ENCODE results near the gene ACSL5. TPM values are rescaled to one million over a fixed set of nuclear protein-coding genes. Genes with fewer than 3 reads are reported as not detected.

ACSL5 gene
- total RNA-seq, 1 donor from 2014 or later: not detected

GRCh38 chr10:112359606-112360307, 14.2 kb upstream of the ACSL5 start:
- no peak overlapping the region for H3K9ac ChIP-seq

GRCh38 chr10:112360308-112361270, 13.3 kb upstream of the ACSL5 start:
- no peaks in the 10 kb centered on the region for H3K27me3 ChIP-seq
- H3K27ac ChIP-seq: no peak overlapping the region
- peaks cover 3% of the 10 kb centered on the region for H3K27me3 Mint-ChIP-seq (ENCODE audit: insufficient read depth, low read depth)
- H4K20me1 ChIP-seq (ENCODE audit: low read depth): no peaks in the 10 kb centered on the region
- DNase-seq (ENCODE audit: low spot score): no peak
- no peaks in the 10 kb centered on the region for H3K9me3 Mint-ChIP-seq
- H3K36me3 Mint-ChIP-seq: no peaks in the 10 kb centered on the region
- no peak overlapping the region for H3K9ac ChIP-seq
- TF ChIP-seq EZH2 (IDR thresholded peaks at IDR 0.05): no peak
- TF ChIP-seq EZH2phosphoT487 (IDR thresholded peaks at IDR 0.05): no peak
- no peak for TF ChIP-seq CTCF (IDR thresholded peaks at IDR 0.05)
- no peak overlapping the region for H3K27ac Mint-ChIP-seq
- no peaks in the 10 kb centered on the region for H3K36me3 ChIP-seq
- no peak overlapping the region for H3K4me3 Mint-ChIP-seq
- H3K9me3 ChIP-seq (ENCODE audit: low read depth): no peaks in the 10 kb centered on the region
- H3K4me2 ChIP-seq: no peak overlapping the region
- peaks cover 6% of the 10 kb centered on the region for H3K4me1 ChIP-seq
- peaks cover 7% of the 10 kb centered on the region for H3K4me1 Mint-ChIP-seq
- no peak overlapping the region for H3K4me3 ChIP-seq
- H2AFZ ChIP-seq (replicated peaks): peak overlapping the region; percentile 58
- H3F3A ChIP-seq (ENCODE audit: low read depth): no peaks in the 10 kb centered on the region
- no peaks in the 10 kb centered on the region for H3K79me2 ChIP-seq (ENCODE audit: low read depth)

More at GRCh38 chr10:112359606-112360307, 14.2 kb upstream of the ACSL5 start:
- no peaks in the 10 kb centered on the region for H3K27me3 ChIP-seq
- H3K79me2 ChIP-seq (ENCODE audit: low read depth): no peaks in the 10 kb centered on the region
- H3K9me3 ChIP-seq (ENCODE audit: low read depth): no peaks in the 10 kb centered on the region
- no peaks in the 10 kb centered on the region for H3K36me3 Mint-ChIP-seq
- no peaks in the 10 kb centered on the region for H3K36me3 ChIP-seq
- no peak overlapping the region for H3K4me2 ChIP-seq
- H3K4me3 ChIP-seq: no peak overlapping the region
- H3K27ac Mint-ChIP-seq: no peak overlapping the region
- peak overlapping the region; percentile 14 for H2AFZ ChIP-seq (replicated peaks)
- DNase-seq (ENCODE audit: low spot score): no peak
- H3K27me3 Mint-ChIP-seq (ENCODE audit: insufficient read depth, low read depth): peaks cover 3% of the 10 kb centered on the region
- H3K4me3 Mint-ChIP-seq: no peak overlapping the region
- no peaks in the 10 kb centered on the region for H3F3A ChIP-seq (ENCODE audit: low read depth)
- TF ChIP-seq EZH2 (IDR thresholded peaks at IDR 0.05) (no peak), CTCF (IDR thresholded peaks at IDR 0.05) (no peak), EZH2phosphoT487 (IDR thresholded peaks at IDR 0.05) (no peak)
- H3K9me3 Mint-ChIP-seq: no peaks in the 10 kb centered on the region
- peaks cover 6% of the 10 kb centered on the region for H3K4me1 ChIP-seq
- H4K20me1 ChIP-seq (ENCODE audit: low read depth): no peaks in the 10 kb centered on the region
- peaks cover 7% of the 10 kb centered on the region for H3K4me1 Mint-ChIP-seq
- H3K27ac ChIP-seq: no peak overlapping the region

- Histone ChIP-seq H2AFZ (replicated peaks) (no peak overlapping the region), H3K27ac (no peak overlapping the region), H4K20me1 (ENCODE audit: low read depth) (no peaks in the 10 kb centered on the region), H3K27me3 (no peaks in the 10 kb centered on the region), H3K4me3 (no peak overlapping the region), H3F3A (ENCODE audit: low read depth) (no peaks in the 10 kb centered on the region), H3K36me3 (no peaks in the 10 kb centered on the region), H3K4me2 (no peak overlapping the region), H3K4me1 (peaks cover 6% of the 10 kb centered on the region), H3K79me2 (ENCODE audit: low read depth) (no peaks in the 10 kb centered on the region), H3K9me3 (ENCODE audit: low read depth) (no peaks in the 10 kb centered on the region), H3K9ac (no peak overlapping the region)
- Mint-ChIP-seq H3K27me3 (ENCODE audit: insufficient read depth, low read depth) (peaks cover 3% of the 10 kb centered on the region), H3K4me1 (peaks cover 13% of the 10 kb centered on the region), H3K36me3 (no peaks in the 10 kb centered on the region), H3K27ac (no peak overlapping the region), H3K9me3 (no peaks in the 10 kb centered on the region), H3K4me3 (no peak overlapping the region)
- TF ChIP-seq EZH2phosphoT487 (IDR thresholded peaks at IDR 0.05) (no peak), CTCF (IDR thresholded peaks at IDR 0.05) (no peak), EZH2 (IDR thresholded peaks at IDR 0.05) (no peak)
- DNase-seq (ENCODE audit: low spot score): no peak
Measured at GRCh38 chr10:112361951-112362751, 11.8 kb upstream of the ACSL5 start.

Data from neural progenitor cell (in vitro differentiated cells).